ENCODE data around the gene PLA2G4B. TPM values are rescaled to one million over a fixed set of nuclear protein-coding genes. Genes with fewer than 3 reads are reported as not detected.

The PLA2G4B gene
- total and polyA plus RNA-seq, 10 of the 15 experiments (the other 5 are each of a cell fraction or from before 2014, with no cell fraction given), result 0.22 to 6.6 (median 2.9) TPM

- TF ChIP-seq ZNF687 (IDR thresholded peaks at IDR 0.05) (no peak), CHD2 (IDR thresholded peaks at IDR 0.05; ENCODE audit: borderline replicate concordance, low read depth, low read length) (no peak), IKZF1 (conservative IDR thresholded peaks at IDR 0.05) (no peak), RELB (IDR thresholded peaks at IDR 0.05; ENCODE audit: low read depth) (no peak)
Measured at GRCh38 chr15:41801850-41802455, 36.7 kb upstream of the PLA2G4B start (continued).

GRCh38 chr15:41804361-41804760 lies 34.3 kb upstream of the PLA2G4B start:
- in situ Hi-C loops (cut with MboI), result no loop called here
- CTCF ChIA-PET, result interaction anchor here (0.7 to 5.7 kb wide), 3 partner anchors 30 to 218 kb away, joined by 3 to 66 read pairs (median 34); partner anchors contain the start of gene MAPKBP1
- Histone ChIP-seq H3K4me1 (ENCODE audit: control insufficient read depth, insufficient read depth, low read length) (0 out of 2 replicates have a peak, but pooled peaks cover 3% of the 10 kb centered on the region), H3K79me2 (ENCODE audit: control insufficient read depth, insufficient read depth, low read length) (no peaks in the 10 kb centered on the region), H2AFZ (ENCODE audit: control insufficient read depth, low read depth, low read length) (no peak overlapping the region), H3K4me2 (ENCODE audit: control insufficient read depth, insufficient read depth) (no peak overlapping the region), H3K9me3 (replicated peaks; ENCODE audit: control insufficient read depth, insufficient read depth, low read length) (no peaks in the 10 kb centered on the region; the same call in 2 of the 3 replicates), H3K27ac (ENCODE audit: control insufficient read depth, insufficient read depth) (no peak overlapping the region), H4K20me1 (ENCODE audit: control insufficient read depth, insufficient read depth) (no peaks in the 10 kb centered on the region), H3K4me3 (no peak overlapping the region), H3K9ac (ENCODE audit: control insufficient read depth, insufficient read depth, low read length) (no peak overlapping the region), H3K27me3 (replicated peaks in 1 of 2; ENCODE audit: control insufficient read depth in 2 of 2, insufficient read depth in 2 of 2, low read length in 1 of 2) (no peaks in the 10 kb centered on the region), H3K36me3 (ENCODE audit: control insufficient read depth in 2 of 2, insufficient read depth in 2 of 2, low read length in 1 of 2) (peaks cover 0 to 4% of the 10 kb centered on the region in 2 experiments; a peak in 3 of 4 replicates)
- POLR2A ChIA-PET, result interaction anchor here (7.0 kb wide), 1 partner anchor 30 kb away, joined by 32 read pairs; the partner anchor contains the start of gene MAPKBP1
- DNase-seq (ENCODE audit: low read depth, low spot score) (no peak), FAIRE-seq (no peak), ATAC-seq (no peak)
- intact Hi-C loops (cut with micrococcal nuclease; ENCODE audit: unreplicated experiment), result no loop called here
- WGBS (ENCODE audit: insufficient coverage, insufficient replicate concordance, low lambda C conversion rate, missing lambda C conversion rate), result 91% methylated on average over 2 of the region's 2 CpGs
- RAD21 ChIA-PET (ENCODE audit: unreplicated experiment), result interaction anchor here (12.6 kb wide), 1 partner anchor 30 kb away, joined by 305 read pairs; the partner anchor contains the start of gene MAPKBP1
- BruUV-seq (replicated peaks), result no TSS peak
- SMC1A ChIA-PET (ENCODE audit: uncharacterized antibody, unreplicated experiment), result interaction anchor here (1.2 to 5.9 kb wide), 4 partner anchors 24 to 31 kb away, joined by 4 to 72 read pairs (median 4); partner anchors contain the start of gene MAPKBP1
- no peak for TF ChIP-seq SPI1 (IDR thresholded peaks at IDR 0.05; ENCODE audit: borderline replicate concordance, insufficient read depth, low read depth, low read length)
- no peak for TF ChIP-seq SMAD5 (IDR thresholded peaks at IDR 0.05; ENCODE audit: low read depth)
- no peak for TF ChIP-seq MAX (IDR thresholded peaks at IDR 0.05; ENCODE audit: low read depth, low read length)
- TF ChIP-seq CUX1 (IDR thresholded peaks at IDR 0.05; ENCODE audit: insufficient replicate concordance, low read depth, low read length), result no peak
- no peak for TF ChIP-seq KAT2A (conservative IDR thresholded peaks at IDR 0.05; ENCODE audit: control insufficient read depth, low read depth, low read length)

Measured in GM12878 (cell line).